ENCODE results near the gene EXOC6.
"Not testable (repeated sequence)": the region's sequence is repeated elsewhere in the genome, so short reads cannot be mapped to it uniquely, and the experiment has no call there.

Gene EXOC6

GRCh38 chr10:93083743-93084539 lies 235.6 kb downstream of the EXOC6 start:
- no peak for DNase-seq

- no peak for DNase-seq
Measured at GRCh38 chr10:93085272-93085859, 237.0 kb downstream of the EXOC6 start.

GRCh38 chr10:93086289-93086688 lies 238.0 kb downstream of the EXOC6 start:
- no peak for DNase-seq

GRCh38 chr10:93087846-93088245 lies 239.5 kb downstream of the EXOC6 start:
- no peak for DNase-seq

GRCh38 chr10:93088466-93088865 lies 240.1 kb downstream of the EXOC6 start:
- no peak for DNase-seq

GRCh38 chr10:93090619-93091018 lies 242.3 kb downstream of the EXOC6 start:
- DNase-seq, result no peak

GRCh38 chr10:93091960-93092359 lies 243.6 kb downstream of the EXOC6 start:
- DNase-seq, result no peak

GRCh38 chr10:93095225-93095624 lies 246.9 kb downstream of the EXOC6 start:
- no peak for DNase-seq

- DNase-seq, result no peak
Measured at GRCh38 chr10:93096901-93097300, 248.6 kb downstream of the EXOC6 start.

- DNase-seq, result no peak
Measured at GRCh38 chr10:93097386-93097785, 249.1 kb downstream of the EXOC6 start.

- DNase-seq, result no peak
Measured at GRCh38 chr10:93098816-93099215, 250.5 kb downstream of the EXOC6 start.

- no peak for DNase-seq
Measured at GRCh38 chr10:93099670-93100069, 251.3 kb downstream of the EXOC6 start.

GRCh38 chr10:93101148-93101547 lies 252.8 kb downstream of the EXOC6 start:
- DNase-seq, result not testable (repeated sequence)

- DNase-seq, result no peak
Measured at GRCh38 chr10:93103953-93104352, 255.6 kb downstream of the EXOC6 start.

- DNase-seq, result no peak
Measured at GRCh38 chr10:93106631-93107072, 258.3 kb downstream of the EXOC6 start.
